PC-3 (cell line): ENCODE results near the gene ARHGEF11. TPM values are rescaled to one million over a fixed set of nuclear protein-coding genes. Genes with fewer than 3 reads are reported as not detected.
A peak's percentile ranks its signal among the peaks of the same experiment; 100 is the strongest.

Source experiments
- ATAC-seq: fragments of 200-7000 bp; cut with Tn5 transposase; 2 replicates; pipeline ENCODE4 v1.9.1; 2020; ENCODE audit warnings: mild to moderate bottlenecking, moderate library complexity
- BruUV-seq: library from RNA; stranded (reverse); fragments of 400-500 nt; replicated peaks from 2 replicates; lab custom pipeline; 2021; lab: Mats Ljungman, UMichigan
- CTCF ChIA-PET: fragments of 300-600 bp; sonication (Branson Sonifier 250); formaldehyde crosslinking; loops from one replicate; lab custom pipeline; 2022; ENCODE audit warnings: antibody characterized with exemption; lab: Charles Lee
- POLR2A ChIA-PET: fragments of 300-600 bp; sonication (Branson Sonifier 250); formaldehyde crosslinking; loops from one replicate; lab custom pipeline; 2022; ENCODE audit warnings: antibody characterized with exemption; ENCODE audit not compliant: unreplicated experiment; lab: Charles Lee
- DNase-seq: peaks from one replicate; pipeline ENCODE4 v3.0.0-alpha.2; 2015
- H2AFZ ChIP-seq: fragments of 300-600 bp; sonication (generic); 2 replicates; pipeline ENCODE4 v1.6.0; 2016; ENCODE audit warnings: antibody characterized with exemption, low read length
- H3F3A ChIP-seq: fragments of 300-600 bp; sonication (generic); one replicate; pipeline ENCODE4 v1.6.0; 2017; ENCODE audit warnings: antibody characterized with exemption, low read length, control low read depth, mild to moderate bottlenecking; ENCODE audit not compliant: unreplicated experiment
- H3K27ac ChIP-seq: fragments of 300-600 bp; sonication (generic); 2 replicates; pipeline ENCODE4 v1.5.1; 2016; ENCODE audit warnings: mild to moderate bottlenecking, low read length
- H3K27me3 ChIP-seq: fragments of 300-600 bp; sonication (generic); 2 replicates; pipeline ENCODE4 v1.6.1; 2016; ENCODE audit warnings: low read length, mixed read lengths
- H3K36me3 ChIP-seq: fragments of 300-600 bp; sonication (generic); 2 replicates; pipeline ENCODE4 v1.6.1; 2016; ENCODE audit warnings: low read depth, mixed run types, low read length, mixed read lengths
- H3K4me1 ChIP-seq: fragments of 300-600 bp; sonication (generic); 2 replicates; pipeline ENCODE4 v1.5.1; 2016; ENCODE audit warnings: low read length; ENCODE audit not compliant: insufficient read depth
- H3K4me2 ChIP-seq: fragments of 300-600 bp; sonication (generic); 2 replicates; pipeline ENCODE4 v1.6.0; 2016; ENCODE audit warnings: low read length
- H3K4me3 ChIP-seq: fragments of 300-600 bp; sonication (generic); 2 replicates; pipeline ENCODE4 v1.5.1; 2016; ENCODE audit warnings: mild to moderate bottlenecking, low read length, mixed read lengths
- H3K79me2 ChIP-seq: fragments of 300-600 bp; sonication (generic); 2 replicates; pipeline ENCODE4 v1.6.1; 2017; ENCODE audit warnings: low read length, mixed read lengths
- H3K9ac ChIP-seq: fragments of 300-600 bp; sonication (generic); 2 replicates; pipeline ENCODE4 v1.6.0; 2016; ENCODE audit warnings: mild to moderate bottlenecking, low read length
- H3K9me2 ChIP-seq: fragments of 300-600 bp; sonication (generic); replicated peaks from 2 replicates; pipeline ENCODE4 v1.6.1; 2016; ENCODE audit warnings: mixed run types, low read length, mixed read lengths
- H3K9me3 ChIP-seq: fragments of 300-600 bp; sonication (generic); 2 replicates; pipeline ENCODE4 v1.6.1; 2016; ENCODE audit warnings: low read length, mixed read lengths
- H4K20me1 ChIP-seq: fragments of 300-600 bp; sonication (generic); 2 replicates; pipeline ENCODE4 v1.6.1; 2016; ENCODE audit warnings: low read length, mixed read lengths
- CTCF ChIP-seq: fragments of 300-600 bp; sonication (generic); conservative IDR thresholded peaks from 2 replicates; pipeline ENCODE4 v1.5.1; 2017; ENCODE audit warnings: antibody characterized with exemption, low read depth, mild to moderate bottlenecking, low read length
- EZH2 ChIP-seq: fragments of 300-600 bp; sonication (generic); IDR thresholded peaks from one replicate; pipeline ENCODE4 v1.6.1; 2017; ENCODE audit warnings: antibody characterized with exemption, mild to moderate bottlenecking, low read length; ENCODE audit not compliant: unreplicated experiment
- EZH2phosphoT487 ChIP-seq: fragments of 300-600 bp; sonication (generic); IDR thresholded peaks from 2 replicates; pipeline ENCODE4 v1.6.1; 2018; ENCODE audit warnings: mild to moderate bottlenecking, antibody characterized with exemption, low read length, borderline replicate concordance
- intact Hi-C: fragments of 100-400 bp; cut with micrococcal nuclease; formaldehyde crosslinking; loops from 2 replicates; pipeline ENCODE4 v1.9.0; 2023
- total RNA-seq: library from RNA; depleted of rRNA; stranded (reverse); fragments of >200 nt; gene quantifications from 2 replicates; pipeline ENCODE4 v1.2.3, GENCODE V29; 2014

Gene ARHGEF11
- total RNA-seq, 1 experiment from 2014 or later, result 31.1 TPM

DNA sequence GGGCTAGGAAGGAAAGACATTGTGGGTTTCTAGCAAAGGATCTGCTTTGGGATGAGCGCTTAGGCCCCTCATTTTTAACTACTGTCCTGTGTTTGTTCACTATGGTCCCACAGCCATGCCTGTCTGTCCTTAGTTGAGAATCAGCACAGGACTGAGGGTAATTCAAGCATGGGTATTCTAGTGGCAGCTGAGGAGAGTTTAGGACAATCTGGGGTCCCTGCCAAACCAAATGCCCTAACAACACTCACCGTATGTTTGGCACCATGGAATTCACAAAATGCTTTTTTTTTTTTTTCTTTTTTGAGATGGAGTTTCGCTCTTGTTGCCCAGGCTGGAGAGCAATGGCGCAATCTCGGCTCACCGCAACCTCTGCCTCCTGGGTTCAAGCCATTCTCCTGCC, 10.4 kb downstream of the ARHGEF11 start:
- no peak overlapping the region for H3K27ac ChIP-seq
- no peaks in the 10 kb centered on the region for H3K9me2 ChIP-seq
- H4K20me1 ChIP-seq, result no peaks in the 10 kb centered on the region
- no peak overlapping the region for H3K9ac ChIP-seq
- H2AFZ ChIP-seq, result no peak overlapping the region
- BruUV-seq, result no TSS peak
- CTCF ChIA-PET, result no interaction called here
- no peaks in the 10 kb centered on the region for H3F3A ChIP-seq
- H3K4me1 ChIP-seq, result no peaks in the 10 kb centered on the region
- ATAC-seq (no peak), DNase-seq (no peak)
- H3K27me3 ChIP-seq, result no peaks in the 10 kb centered on the region
- intact Hi-C loops, result no loop called here
- no peaks in the 10 kb centered on the region for H3K9me3 ChIP-seq
- no peak overlapping the region for H3K4me2 ChIP-seq
- H3K79me2 ChIP-seq, result peaks cover 61% of the 10 kb centered on the region
- POLR2A ChIA-PET, result no interaction called here
- TF ChIP-seq CTCF (no peak), EZH2 (no peak), EZH2phosphoT487 (no peak)
- H3K36me3 ChIP-seq, result no peaks in the 10 kb centered on the region; the same call in 1 of the 2 replicates
- H3K4me3 ChIP-seq, result no peak overlapping the region

- TF ChIP-seq CTCF (no peak), EZH2 (no peak), EZH2phosphoT487 (no peak)
- BruUV-seq, result no TSS peak
- ATAC-seq (peak; percentile 37; the same call in 1 of the 2 replicates), DNase-seq (no peak)
- Histone ChIP-seq H3K4me2 (no peak overlapping the region), H3K4me1 (no peaks in the 10 kb centered on the region), H2AFZ (no peak overlapping the region), H3K36me3 (no peaks in the 10 kb centered on the region; the same call in 1 of the 2 replicates), H3K9me3 (no peaks in the 10 kb centered on the region), H3K27me3 (no peaks in the 10 kb centered on the region), H3F3A (no peaks in the 10 kb centered on the region), H3K9ac (no peak overlapping the region), H3K9me2 (no peaks in the 10 kb centered on the region), H4K20me1 (no peaks in the 10 kb centered on the region), H3K79me2 (peaks cover 52% of the 10 kb centered on the region), H3K27ac (no peak overlapping the region), H3K4me3 (no peak overlapping the region)
- POLR2A ChIA-PET, result no interaction called here
- CTCF ChIA-PET, result no interaction called here
- intact Hi-C loops, result no loop called here
These were observed 11.3 kb downstream of the ARHGEF11 start for GRCh38 chr1:157034137-157034800.

GRCh38 chr1:157033357-157033876, 12.1 kb downstream of the ARHGEF11 start:
- Histone ChIP-seq H3K9me3 (no peaks in the 10 kb centered on the region), H3K79me2 (peaks cover 48% of the 10 kb centered on the region), H3K27me3 (no peaks in the 10 kb centered on the region), H3K4me1 (no peaks in the 10 kb centered on the region), H4K20me1 (no peaks in the 10 kb centered on the region), H3K4me2 (no peak overlapping the region), H2AFZ (no peak overlapping the region), H3F3A (no peaks in the 10 kb centered on the region), H3K9me2 (no peaks in the 10 kb centered on the region), H3K4me3 (no peak overlapping the region), H3K9ac (no peak overlapping the region), H3K27ac (no peak overlapping the region), H3K36me3 (no peaks in the 10 kb centered on the region)
- POLR2A ChIA-PET, result no interaction called here
- no TSS peak for BruUV-seq
- CTCF ChIA-PET, result no interaction called here
- no peak for ATAC-seq
- no peak for DNase-seq
- intact Hi-C loops, result no loop called here
- TF ChIP-seq EZH2 (no peak), CTCF (no peak)
